ENCODE measurements around the gene THADA.

DNA sequence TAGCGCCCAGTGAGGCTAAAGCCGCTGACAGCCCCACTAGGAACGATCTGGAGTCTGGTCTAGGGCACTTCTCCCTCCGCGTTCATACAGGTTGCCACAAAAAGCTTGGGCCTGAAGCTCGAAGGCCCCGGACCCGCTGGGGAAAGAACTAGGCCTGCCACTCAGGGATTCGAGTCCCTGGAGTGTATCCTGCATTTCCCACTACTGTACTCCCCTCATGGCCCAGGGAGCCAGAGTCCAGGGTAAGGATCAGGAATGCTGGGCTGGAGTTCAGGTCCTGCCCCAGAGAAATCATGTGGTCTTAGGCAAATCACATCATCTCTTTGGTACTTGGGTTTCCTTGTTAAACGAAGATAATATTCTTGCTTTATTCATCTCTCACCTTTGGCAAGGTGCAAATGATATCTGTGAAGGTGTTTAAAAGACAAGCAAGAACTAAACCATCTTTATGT is 368.0 kb downstream of the THADA start:
- TF ChIP-seq, protein P1, sequence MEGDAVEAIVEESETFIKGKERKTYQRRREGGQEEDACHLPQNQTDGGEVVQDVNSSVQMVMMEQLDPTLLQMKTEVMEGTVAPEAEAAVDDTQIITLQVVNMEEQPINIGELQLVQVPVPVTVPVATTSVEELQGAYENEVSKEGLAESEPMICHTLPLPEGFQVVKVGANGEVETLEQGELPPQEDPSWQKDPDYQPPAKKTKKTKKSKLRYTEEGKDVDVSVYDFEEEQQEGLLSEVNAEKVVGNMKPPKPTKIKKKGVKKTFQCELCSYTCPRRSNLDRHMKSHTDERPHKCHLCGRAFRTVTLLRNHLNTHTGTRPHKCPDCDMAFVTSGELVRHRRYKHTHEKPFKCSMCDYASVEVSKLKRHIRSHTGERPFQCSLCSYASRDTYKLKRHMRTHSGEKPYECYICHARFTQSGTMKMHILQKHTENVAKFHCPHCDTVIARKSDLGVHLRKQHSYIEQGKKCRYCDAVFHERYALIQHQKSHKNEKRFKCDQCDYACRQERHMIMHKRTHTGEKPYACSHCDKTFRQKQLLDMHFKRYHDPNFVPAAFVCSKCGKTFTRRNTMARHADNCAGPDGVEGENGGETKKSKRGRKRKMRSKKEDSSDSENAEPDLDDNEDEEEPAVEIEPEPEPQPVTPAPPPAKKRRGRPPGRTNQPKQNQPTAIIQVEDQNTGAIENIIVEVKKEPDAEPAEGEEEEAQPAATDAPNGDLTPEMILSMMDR (IDR thresholded peaks at IDR 0.05; ENCODE audit: low read depth, low read length): no peak
- TF ChIP-seq EZH2phosphoT487 (IDR thresholded peaks at IDR 0.05; ENCODE audit: low read depth): no peak
